Measurements from ENCODE around the gene EIF2B2. TPM values are rescaled to one million over a fixed set of nuclear protein-coding genes. Genes with fewer than 3 reads are reported as not detected.

Gene EIF2B2
- total and polyA plus RNA-seq, 9 of the 15 experiments (the other 6 are each of a cell fraction or from before 2014, with no cell fraction given) = 10.6 to 94.1 (median 38.9) TPM

- TF ChIP-seq ZHX1 (conservative IDR thresholded peaks at IDR 0.05; ENCODE audit: low read length) = no peak
- TF ChIP-seq ZNF311 (CRISPR knock-in tag; IDR thresholded peaks at IDR 0.05) = no peak
- no peak for TF ChIP-seq ZNF224 (CRISPR knock-in tag; IDR thresholded peaks at IDR 0.05)
- TF ChIP-seq MAFF (IDR thresholded peaks at IDR 0.05; ENCODE audit: low read length) = no peak
- TF ChIP-seq TCF7 (IDR thresholded peaks at IDR 0.05; ENCODE audit: borderline replicate concordance) = no peak
- no peak for TF ChIP-seq BRD9 (IDR thresholded peaks at IDR 0.05; ENCODE audit: low read depth, partially characterized antibody)
- TF ChIP-seq ZBTB40 (IDR thresholded peaks at IDR 0.05) = peak; percentile 97
- no peak for TF ChIP-seq ZBTB40 (CRISPR knock-in tag; IDR thresholded peaks at IDR 0.05)
- TF ChIP-seq ETS2 (tag; IDR thresholded peaks at IDR 0.05; ENCODE audit: borderline replicate concordance, poor library complexity, severe bottlenecking) = no peak
- TF ChIP-seq ESRRA (IDR thresholded peaks at IDR 0.05; ENCODE audit: borderline replicate concordance, low read depth) = peak; percentile 46; the same call in 1 of the 2 replicates
- TF ChIP-seq ZNF282 (CRISPR knock-in tag; IDR thresholded peaks at IDR 0.05) = no peak
- TF ChIP-seq PHF20 (IDR thresholded peaks at IDR 0.05; ENCODE audit: partially characterized antibody) = peak; percentile 85
- no peak for TF ChIP-seq NFIC (IDR thresholded peaks at IDR 0.05)
- TF ChIP-seq ZC3H8 (IDR thresholded peaks at IDR 0.05) = no peak
- TF ChIP-seq ATF1 (CRISPR knock-in tag; IDR thresholded peaks at IDR 0.05) = no peak
- peak; percentile 69 for TF ChIP-seq ATF1 (tag; IDR thresholded peaks at IDR 0.05)
- TF ChIP-seq SETDB1 (IDR thresholded peaks at IDR 0.05; ENCODE audit: low read length) = no peak
- no peak for TF ChIP-seq MED1 (CRISPR knock-in tag; IDR thresholded peaks at IDR 0.05; ENCODE audit: borderline replicate concordance)
- TF ChIP-seq C11orf30 (IDR thresholded peaks at IDR 0.05; ENCODE audit: low read depth) = peak; percentile 88
These were observed at the start of gene EIF2B2 (continued) for GRCh38 chr14:75002392-75003249.
